H9 (cell line): ENCODE results near the gene PRKD3. TPM values are rescaled to one million over a fixed set of nuclear protein-coding genes. Genes with fewer than 3 reads are reported as not detected.
A peak's percentile ranks its signal among the peaks of the same experiment; 100 is the strongest.

Source experiments
- DNase-seq: peaks from one replicate; pipeline ENCODE4 v3.0.0-alpha.2; 2017
- H2AFZ ChIP-seq: one replicate; pipeline ENCODE4 v1.6.1; 2013; ENCODE audit warnings: mild to moderate bottlenecking, low read length, control low read depth, moderate library complexity
- H2AK5ac ChIP-seq: 2 replicates; pipeline ENCODE4 v1.6.1; 2013; ENCODE audit warnings: low read length, control low read depth, mixed read lengths; ENCODE audit not compliant: insufficient read length
- H2BK120ac ChIP-seq: one replicate; pipeline ENCODE4 v1.6.1; 2013; ENCODE audit warnings: low read depth, mild to moderate bottlenecking, low read length, control low read depth, inconsistent platforms; ENCODE audit not compliant: poor library complexity, severe bottlenecking
- H2BK12ac ChIP-seq: 2 replicates; pipeline ENCODE4 v1.6.1; 2013; ENCODE audit warnings: low read length, control low read depth, mixed read lengths, low read depth; ENCODE audit not compliant: insufficient read length
- H2BK15ac ChIP-seq: 2 replicates; pipeline ENCODE4 v1.6.1; 2013; ENCODE audit warnings: low read depth, low read length, control low read depth
- H2BK20ac ChIP-seq: one replicate; pipeline ENCODE4 v1.6.1; 2013; ENCODE audit warnings: low read depth, mild to moderate bottlenecking, low read length, control low read depth, inconsistent platforms; ENCODE audit not compliant: poor library complexity, severe bottlenecking
- H2BK5ac ChIP-seq: 2 replicates; pipeline ENCODE4 v1.6.1; 2013; ENCODE audit warnings: low read length, control low read depth, mixed read lengths; ENCODE audit not compliant: insufficient read length
- H3K14ac ChIP-seq: 2 replicates; pipeline ENCODE4 v1.6.1; 2013; ENCODE audit warnings: low read length, control low read depth; ENCODE audit not compliant: insufficient read depth
- H3K18ac ChIP-seq: 2 replicates; pipeline ENCODE4 v1.6.1; 2013; ENCODE audit warnings: low read depth, mild to moderate bottlenecking, mixed read lengths, low read length, control low read depth; ENCODE audit not compliant: insufficient read length
- H3K23ac ChIP-seq: 2 replicates; pipeline ENCODE4 v1.6.1; 2013; ENCODE audit warnings: low read length, control low read depth, mixed read lengths, low read depth; ENCODE audit not compliant: insufficient read length
- H3K23me2 ChIP-seq: 2 replicates; pipeline ENCODE4 v1.6.1; 2013; ENCODE audit warnings: low read depth, mild to moderate bottlenecking, mixed read lengths, low read length, control low read depth; ENCODE audit not compliant: insufficient read length, poor library complexity, severe bottlenecking
- H3K27ac ChIP-seq: 2 replicates; pipeline ENCODE4 v1.5.1; 2013; ENCODE audit warnings: low read length, control low read depth, mixed read lengths, low read depth; ENCODE audit not compliant: insufficient read length
- H3K27me3 ChIP-seq: 2 replicates; pipeline ENCODE4 v1.6.1; 2013; ENCODE audit warnings: low read length, control low read depth, inconsistent platforms; ENCODE audit not compliant: insufficient read depth
- H3K4ac ChIP-seq: 2 replicates; pipeline ENCODE4 v1.6.1; 2013; ENCODE audit warnings: low read depth, mild to moderate bottlenecking, control low read depth, inconsistent platforms, low read length, moderate library complexity
- H3K4me1 ChIP-seq: 2 replicates; pipeline ENCODE4 v1.6.1; 2013; ENCODE audit warnings: low read length, control low read depth, inconsistent platforms; ENCODE audit not compliant: insufficient read depth
- H3K4me2 ChIP-seq: 2 replicates; pipeline ENCODE4 v1.6.1; 2013; ENCODE audit warnings: low read length, control low read depth, mixed read lengths; ENCODE audit not compliant: insufficient read length, insufficient read depth
- H3K56ac ChIP-seq: 2 replicates; pipeline ENCODE4 v1.6.1; 2013; ENCODE audit warnings: low read depth, mild to moderate bottlenecking, mixed read lengths, low read length, control low read depth; ENCODE audit not compliant: insufficient read length
- H3K79me1 ChIP-seq: 2 replicates; pipeline ENCODE4 v1.6.1; 2013; ENCODE audit warnings: low read depth, mild to moderate bottlenecking, moderate library complexity, low read length, control low read depth, inconsistent platforms; ENCODE audit not compliant: insufficient read depth, poor library complexity, severe bottlenecking
- H3K79me2 ChIP-seq: 2 replicates; pipeline ENCODE4 v1.6.1; 2013; ENCODE audit warnings: low read length, control low read depth, inconsistent platforms; ENCODE audit not compliant: insufficient read depth
- H3K9ac ChIP-seq: 2 replicates; pipeline ENCODE4 v1.6.1; 2013; ENCODE audit warnings: low read length, control low read depth, mixed read lengths; ENCODE audit not compliant: insufficient read length; ENCODE audit errors: extremely low read depth
- H3K9me3 ChIP-seq: one replicate; pipeline ENCODE4 v1.6.1; 2013; ENCODE audit warnings: low read depth, low read length, inconsistent platforms; ENCODE audit not compliant: control insufficient read depth
- H3T11ph ChIP-seq: one replicate; pipeline ENCODE4 v1.6.1; 2013; ENCODE audit warnings: mild to moderate bottlenecking, low read length, control low read depth, inconsistent platforms
- H4K20me1 ChIP-seq: one replicate; pipeline ENCODE4 v1.6.1; 2013; ENCODE audit not compliant: control insufficient read depth, insufficient read length, insufficient read depth
- H4K5ac ChIP-seq: 2 replicates; pipeline ENCODE4 v1.6.1; 2013; ENCODE audit warnings: low read depth, mild to moderate bottlenecking, mixed read lengths, low read length, control low read depth; ENCODE audit not compliant: insufficient read length
- H4K8ac ChIP-seq: replicated peaks from 2 replicates; pipeline ENCODE4 v1.6.1; 2013; ENCODE audit warnings: low read length, control low read depth, mixed read lengths, low read depth; ENCODE audit not compliant: insufficient read length
- H4K91ac ChIP-seq: 2 replicates; pipeline ENCODE4 v1.6.1; 2013; ENCODE audit warnings: low read depth, mild to moderate bottlenecking, moderate library complexity, mixed read lengths, low read length, control low read depth; ENCODE audit not compliant: insufficient read length
- H3K27ac Mint-ChIP-seq, 3 experiments: 2 replicates in 2 of 3; 3 replicates in 1 of 3; pipeline ENCODE4 v1.8.0; 2020 to 2021; ENCODE audit warnings: mixed read lengths in 3 of 3, mild to moderate bottlenecking in 1 of 3, moderate library complexity in 1 of 3
- H3K27me3 Mint-ChIP-seq: 2 replicates; pipeline ENCODE4 v1.8.0; 2021; ENCODE audit warnings: low read depth, mild to moderate bottlenecking, moderate library complexity, mixed read lengths
- H3K36me3 Mint-ChIP-seq, 3 experiments: 2 replicates in 2 of 3; 3 replicates in 1 of 3; pipeline ENCODE4 v1.8.0; 2020 to 2021; ENCODE audit warnings: low read depth in 3 of 3, mixed read lengths in 3 of 3; ENCODE audit not compliant: insufficient read depth in 1 of 3
- H3K4me1 Mint-ChIP-seq, 2 experiments: 2 replicates each; pipeline ENCODE4 v1.8.0; 2020; ENCODE audit warnings: mixed read lengths in 2 of 2
- H3K4me3 Mint-ChIP-seq, 2 experiments: 2 replicates in 1 of 2; 3 replicates in 1 of 2; pipeline ENCODE4 v1.8.0; 2020 to 2021; ENCODE audit warnings: mild to moderate bottlenecking in 2 of 2, mixed read lengths in 2 of 2, moderate library complexity in 1 of 2
- H3K9me3 Mint-ChIP-seq, 2 experiments: 2 replicates in 1 of 2; 3 replicates in 1 of 2; pipeline ENCODE4 v1.8.0; 2020; ENCODE audit warnings: mild to moderate bottlenecking in 2 of 2, mixed read lengths in 2 of 2, moderate library complexity in 1 of 2
- CTCF ChIP-seq: fragments of 200-600 bp; sonication (generic); conservative IDR thresholded peaks from 3 replicates; pipeline ENCODE4 v1.8.0; 2021; ENCODE audit warnings: antibody characterized with exemption, mild to moderate bottlenecking
- WGBS: extraction: QIAGEN DNeasy Blood & Tissue Kit; methylation state at CpG from one replicate; pipeline ENCODE4 v1.1.7; 2013; ENCODE audit warnings: missing lambda C conversion rate, low lambda C conversion rate, mixed read lengths; ENCODE audit not compliant: insufficient read length; ENCODE audit errors: extremely low coverage; 5-methylcytosine and 5-hydroxymethylcytosine counted together
- total RNA-seq: library from RNA; stranded (reverse); gene quantifications from 2 replicates; pipeline ENCODE4 v1.2.1, GENCODE V29; 2021

PRKD3 gene
- total RNA-seq, 1 experiment from 2014 or later: 63.3 TPM

DNA sequence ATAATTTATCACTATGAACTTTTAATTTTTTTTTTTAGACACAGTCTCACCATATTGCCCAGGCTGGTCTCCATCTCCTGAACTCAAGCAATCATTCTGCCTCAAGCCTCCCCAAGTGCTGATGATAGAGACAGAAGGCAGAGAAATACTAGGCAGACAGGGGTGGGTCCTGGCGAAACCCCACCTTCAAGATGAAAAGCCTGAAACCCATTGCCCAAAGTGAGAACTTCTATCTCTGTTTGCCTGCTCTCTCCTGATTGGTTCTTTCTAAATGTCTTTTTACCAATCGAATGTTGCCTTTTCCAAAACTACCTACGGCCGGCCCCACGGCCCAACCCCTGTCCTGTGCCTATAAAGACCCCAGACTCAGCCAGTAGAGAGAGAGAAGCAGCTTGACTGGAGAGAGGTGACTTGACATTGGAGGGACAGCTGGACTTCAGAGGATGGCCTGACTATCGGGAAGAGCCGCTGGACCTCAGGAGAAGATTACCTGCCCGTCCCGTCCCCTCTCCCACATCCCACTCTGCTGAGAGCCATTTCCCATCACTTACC lies 21.9 kb downstream of the PRKD3 start:
- H4K20me1 ChIP-seq: no peaks in the 10 kb centered on the region
- H3K4ac ChIP-seq: no peak overlapping the region
- H3K79me1 ChIP-seq: peaks cover 6% of the 10 kb centered on the region
- H3T11ph ChIP-seq: no peak overlapping the region
- H3K36me3 Mint-ChIP-seq: peaks cover 4 to 10% (median 7%) of the 10 kb centered on the region in 3 experiments; a peak in 5 of 7 replicates
- no peaks in the 10 kb centered on the region for H3K9me3 ChIP-seq
- H2BK5ac ChIP-seq: no peak overlapping the region
- H3K18ac ChIP-seq: no peak overlapping the region
- no peak overlapping the region for H2BK20ac ChIP-seq
- H3K56ac ChIP-seq: no peak overlapping the region
- no peak overlapping the region for H4K5ac ChIP-seq
- no peak overlapping the region for H4K8ac ChIP-seq
- H3K27ac Mint-ChIP-seq: peak overlapping the region; percentile 20 to 70 (median 65); a peak in 3 of 7 replicates
- TF ChIP-seq CTCF: no peak
- H2BK12ac ChIP-seq: no peak overlapping the region
- H3K9ac ChIP-seq: no peak overlapping the region
- H3K27ac ChIP-seq: no peak overlapping the region
- no peaks in the 10 kb centered on the region for H3K4me1 ChIP-seq
- no peaks in the 10 kb centered on the region for H3K27me3 Mint-ChIP-seq
- peaks cover 28% of the 10 kb centered on the region in 2 experiments for H3K4me1 Mint-ChIP-seq
- no peak overlapping the region for H3K4me2 ChIP-seq
- H4K91ac ChIP-seq: no peak overlapping the region
- H2AK5ac ChIP-seq: no peak overlapping the region
- peaks cover 3% of the 10 kb centered on the region; the same call in 1 of the 2 replicates for H3K79me2 ChIP-seq
- no peaks in the 10 kb centered on the region for H3K27me3 ChIP-seq
- no peak overlapping the region for H3K14ac ChIP-seq
- H2AFZ ChIP-seq: no peak overlapping the region
- no peaks in the 10 kb centered on the region for H3K23me2 ChIP-seq
- no peak for DNase-seq
- no peak overlapping the region for H3K23ac ChIP-seq
- H2BK120ac ChIP-seq: no peak overlapping the region
- WGBS: no CpG with 5 or more reads among the region's 9 CpGs
- no peak overlapping the region for H3K4me3 Mint-ChIP-seq
- no peak overlapping the region for H2BK15ac ChIP-seq
- H3K9me3 Mint-ChIP-seq: no peaks in the 10 kb centered on the region
